HG03025 (cell line): Measurements from ENCODE around the gene TYW1.
"Not testable (repeated sequence)": the region's sequence is repeated elsewhere in the genome, so short reads cannot be mapped to it uniquely, and the experiment has no call there.

Source experiments
- ATAC-seq: cut with Tn5 transposase; IDR thresholded peaks from one replicate; pipeline ENCODE4 v1.9.1; 2021; ENCODE audit warnings: mild to moderate bottlenecking, moderate library complexity; ENCODE audit not compliant: unreplicated experiment, low FRiP score

The TYW1 gene, protein sequence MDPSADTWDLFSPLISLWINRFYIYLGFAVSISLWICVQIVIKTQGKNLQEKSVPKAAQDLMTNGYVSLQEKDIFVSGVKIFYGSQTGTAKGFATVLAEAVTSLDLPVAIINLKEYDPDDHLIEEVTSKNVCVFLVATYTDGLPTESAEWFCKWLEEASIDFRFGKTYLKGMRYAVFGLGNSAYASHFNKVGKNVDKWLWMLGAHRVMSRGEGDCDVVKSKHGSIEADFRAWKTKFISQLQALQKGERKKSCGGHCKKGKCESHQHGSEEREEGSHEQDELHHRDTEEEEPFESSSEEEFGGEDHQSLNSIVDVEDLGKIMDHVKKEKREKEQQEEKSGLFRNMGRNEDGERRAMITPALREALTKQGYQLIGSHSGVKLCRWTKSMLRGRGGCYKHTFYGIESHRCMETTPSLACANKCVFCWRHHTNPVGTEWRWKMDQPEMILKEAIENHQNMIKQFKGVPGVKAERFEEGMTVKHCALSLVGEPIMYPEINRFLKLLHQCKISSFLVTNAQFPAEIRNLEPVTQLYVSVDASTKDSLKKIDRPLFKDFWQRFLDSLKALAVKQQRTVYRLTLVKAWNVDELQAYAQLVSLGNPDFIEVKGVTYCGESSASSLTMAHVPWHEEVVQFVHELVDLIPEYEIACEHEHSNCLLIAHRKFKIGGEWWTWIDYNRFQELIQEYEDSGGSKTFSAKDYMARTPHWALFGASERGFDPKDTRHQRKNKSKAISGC

DNA sequence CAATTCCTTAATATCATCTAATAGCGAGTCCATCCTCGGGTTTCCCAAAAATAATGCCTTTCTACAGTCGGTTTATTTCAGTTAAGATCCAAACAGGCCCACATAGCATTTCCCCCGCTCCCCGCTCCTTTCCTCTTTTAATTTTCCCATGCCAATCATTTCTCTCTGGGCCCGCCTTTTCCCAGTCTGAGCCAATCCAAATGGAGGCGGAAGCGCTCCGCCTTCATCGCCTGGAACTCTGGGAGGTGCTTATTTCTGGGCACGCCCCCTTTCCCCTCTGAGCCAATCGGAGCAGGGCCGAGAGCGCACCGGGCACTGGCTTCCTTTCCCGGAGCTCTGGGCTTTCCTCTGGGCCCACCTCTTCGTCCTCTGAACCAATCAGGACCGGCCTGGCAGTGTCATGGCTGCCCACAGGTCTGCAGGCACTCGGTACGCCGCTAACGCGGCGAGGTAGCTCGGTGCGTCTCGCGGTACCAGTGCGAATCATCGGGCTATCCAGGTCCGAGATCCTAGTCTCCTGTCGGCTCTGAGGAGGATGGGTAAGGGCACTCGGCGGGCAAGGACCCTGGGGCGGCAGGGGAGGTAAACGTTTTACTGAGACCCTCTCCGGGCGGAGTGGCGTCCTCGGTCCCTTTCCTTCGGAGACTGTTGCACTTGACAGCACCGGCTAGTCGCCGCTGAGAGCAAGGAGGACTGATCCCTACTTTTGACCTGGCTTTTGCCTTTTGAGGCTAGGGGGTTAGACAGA, at the start of gene TYW1:
Gene TYW1, plus strand, starts transcription at position 390 of the 748 bp plus-strand sequence. Its CDS starts 146 bp downstream, at position 536.
- peak; percentile 91 for ATAC-seq

DNA sequence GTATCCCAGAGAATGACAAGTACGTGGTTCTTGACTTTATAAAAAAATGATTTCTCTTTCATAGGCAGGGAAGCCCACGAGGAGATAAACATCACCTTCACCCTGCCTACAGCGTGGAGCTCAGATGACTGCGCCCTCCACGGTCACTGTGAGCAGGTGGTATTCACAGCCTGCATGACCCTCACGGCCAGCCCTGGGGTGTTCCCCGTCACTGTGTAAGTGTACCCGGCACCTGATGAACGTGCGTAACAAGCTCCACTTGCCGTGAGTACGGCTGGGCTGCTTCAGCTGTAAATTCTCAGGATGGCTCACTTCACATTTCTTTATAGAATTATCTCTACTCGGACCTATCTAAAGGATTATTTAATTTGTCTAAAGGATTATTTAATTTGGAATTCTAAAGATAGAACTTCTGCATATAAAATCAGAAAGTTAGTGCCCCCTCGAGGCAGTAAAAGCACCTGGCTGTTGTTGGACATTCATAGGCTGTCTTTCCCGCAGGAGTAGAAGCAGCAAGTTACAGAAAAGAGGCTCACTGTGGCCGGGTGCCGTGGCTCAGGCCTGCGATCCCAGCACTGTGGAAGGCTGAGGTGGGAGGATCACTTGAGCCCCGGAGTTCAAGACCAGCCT, 48.0 kb upstream of the TYW1 start:
- no peak for ATAC-seq

DNA sequence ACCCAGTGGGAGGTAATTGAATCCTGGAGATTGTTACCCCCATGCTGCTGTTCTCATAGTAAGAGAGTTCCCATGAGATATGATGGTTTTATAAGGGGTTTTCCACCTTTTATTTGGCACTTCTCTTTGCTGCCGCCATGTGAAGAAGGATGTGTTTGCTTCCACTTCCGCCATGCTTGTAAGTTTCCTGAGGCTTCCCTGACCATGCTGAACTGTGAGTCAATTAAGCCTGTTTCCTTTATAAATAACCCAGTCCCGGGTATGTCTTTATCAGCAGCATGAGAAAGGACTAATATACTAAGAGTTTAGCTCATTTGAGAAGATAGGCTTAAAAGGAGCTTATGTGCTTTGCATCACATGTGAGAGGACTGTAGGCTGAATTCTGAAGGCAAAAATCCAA, 46.3 kb upstream of the TYW1 start:
- no peak for ATAC-seq

DNA sequence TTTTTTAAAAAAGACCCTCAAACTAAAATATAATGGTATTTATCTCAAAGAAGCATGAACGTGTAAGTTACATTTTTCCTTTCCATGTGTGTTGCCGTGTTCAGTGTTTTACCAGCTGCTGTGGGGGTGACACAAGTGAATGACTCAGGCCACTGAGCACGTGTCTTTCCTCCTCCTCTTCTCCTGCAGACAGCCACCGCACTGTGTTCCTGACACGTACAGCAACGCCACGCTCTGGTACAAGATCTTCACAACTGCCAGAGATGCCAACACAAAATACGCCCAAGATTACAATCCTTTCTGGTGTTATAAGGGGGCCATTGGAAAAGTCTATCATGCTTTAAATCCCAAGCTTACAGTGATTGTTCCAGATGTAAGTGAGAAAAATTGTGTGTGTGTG, 45.9 kb upstream of the TYW1 start:
- ATAC-seq, result no peak

DNA sequence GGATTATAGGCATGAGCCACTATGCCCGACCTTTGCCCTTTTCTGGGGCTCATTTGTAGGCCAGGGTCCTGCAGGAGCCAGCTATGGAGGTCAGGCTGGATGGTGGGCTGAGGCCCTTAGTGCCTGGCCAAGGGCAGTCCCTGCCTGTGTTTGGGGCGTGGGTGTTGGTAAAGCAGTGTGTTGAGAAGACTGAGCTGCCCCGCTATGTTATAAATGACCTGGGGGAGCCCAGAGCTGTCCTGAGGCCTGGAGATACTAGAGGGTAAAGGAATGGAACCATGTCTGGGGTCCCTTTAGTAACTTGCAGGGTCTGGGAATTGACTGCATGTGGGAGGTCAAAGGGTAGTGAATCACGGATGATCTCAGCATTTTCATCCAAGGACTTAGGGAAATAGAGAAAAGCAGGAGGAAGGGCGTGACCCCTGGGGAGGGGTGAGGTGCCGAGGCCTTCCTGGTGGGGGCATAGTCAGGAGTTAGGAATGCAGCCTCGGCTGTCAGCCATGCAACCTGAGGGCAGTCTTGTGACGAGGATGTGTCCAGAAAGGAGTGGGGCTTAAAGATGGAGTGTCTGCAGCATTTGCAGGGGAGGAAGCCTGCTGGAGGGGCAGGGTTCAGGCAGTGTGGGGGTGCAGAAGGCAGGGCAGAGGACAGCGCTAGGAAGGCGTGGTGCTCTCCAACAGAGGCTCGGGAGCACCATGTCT, 44.1 kb upstream of the TYW1 start:
- no peak for ATAC-seq

DNA sequence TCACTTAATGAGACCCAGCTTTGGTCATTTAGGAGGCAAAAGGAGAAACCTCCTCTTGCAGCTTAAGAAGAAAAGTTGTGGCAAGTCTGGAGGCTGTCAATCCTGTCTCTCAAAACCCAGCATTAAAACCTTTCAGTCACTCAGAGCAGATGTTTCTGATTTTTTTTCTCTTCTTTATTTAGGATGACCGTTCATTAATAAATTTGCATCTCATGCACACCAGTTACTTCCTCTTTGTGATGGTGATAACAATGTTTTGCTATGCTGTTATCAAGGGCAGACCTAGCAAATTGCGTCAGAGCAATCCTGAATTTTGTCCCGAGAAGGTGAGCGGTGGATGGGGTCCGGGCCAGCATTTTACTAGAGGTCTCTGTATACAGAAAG, 43.6 kb upstream of the TYW1 start:
- no peak for ATAC-seq

DNA sequence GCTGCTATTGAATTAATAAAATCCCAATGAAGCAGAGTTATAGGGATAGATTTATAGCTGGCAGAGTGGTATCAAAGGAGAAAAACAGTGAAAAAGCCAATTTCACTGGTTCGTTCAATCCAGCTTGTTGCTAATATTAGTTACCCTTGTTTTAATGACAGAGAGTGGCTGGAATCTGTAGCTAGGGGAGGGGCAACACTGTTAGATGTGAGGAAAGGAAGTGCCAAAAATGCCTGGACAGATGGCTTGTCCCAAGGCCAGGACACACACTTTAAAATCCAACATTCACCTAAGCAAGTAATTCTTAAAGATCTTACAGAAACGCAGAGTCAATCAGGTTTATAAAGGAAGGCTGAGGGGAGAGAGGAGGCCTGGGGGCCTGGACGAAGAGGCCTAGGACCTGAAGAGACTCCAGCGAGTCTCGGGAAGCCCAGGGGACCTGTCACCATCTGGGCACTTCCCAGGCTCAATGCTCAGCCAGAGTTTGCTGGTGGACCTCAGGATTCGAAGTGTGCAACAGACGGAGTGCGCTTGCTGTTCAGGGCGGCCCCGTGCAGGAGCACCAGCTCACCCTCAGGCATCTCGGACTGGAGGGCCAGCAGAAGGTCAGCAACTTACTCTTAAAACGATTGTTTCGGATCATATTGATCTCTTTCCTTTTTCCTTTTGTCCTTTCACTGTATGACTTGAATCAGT, 38.9 kb upstream of the TYW1 start:
- no peak for ATAC-seq

DNA sequence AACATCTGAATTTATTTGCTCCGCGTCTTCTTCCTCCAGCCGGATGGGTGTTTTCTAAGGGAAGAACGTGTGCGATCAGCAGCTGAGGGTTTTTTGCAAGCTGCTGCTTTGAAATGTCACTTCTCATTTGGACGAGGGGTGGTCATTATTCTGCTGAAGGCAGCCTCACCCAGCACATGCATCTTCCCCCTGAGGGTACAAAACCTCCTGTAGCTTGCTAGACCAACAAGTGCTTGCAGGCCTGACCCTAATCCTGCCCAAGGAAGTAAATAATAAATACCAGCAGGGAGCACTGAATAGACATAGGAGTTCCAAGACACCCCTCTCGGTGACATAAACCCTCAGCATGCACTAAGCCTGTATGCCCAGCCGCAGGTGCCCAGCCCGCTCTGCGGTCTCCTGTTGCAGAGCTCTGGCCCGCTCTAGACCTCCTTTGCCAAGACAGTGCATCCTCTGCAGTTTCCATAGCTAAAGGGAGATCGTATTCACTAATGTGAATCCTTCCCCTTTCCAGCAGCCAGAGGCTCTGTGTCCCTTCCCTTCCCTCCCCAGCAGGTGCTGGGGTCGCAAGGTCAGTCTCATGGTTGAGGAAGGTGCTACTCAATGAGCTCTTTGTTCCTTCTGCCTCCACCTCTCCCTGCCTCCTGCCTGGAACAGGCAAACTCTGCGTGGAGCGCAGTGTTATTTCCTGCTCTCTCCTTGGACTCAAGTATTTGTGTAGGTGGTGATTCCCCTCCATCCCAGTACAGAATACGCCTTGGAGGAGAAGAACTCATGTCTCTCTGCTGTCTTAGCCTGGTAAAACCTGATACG, 37.9 kb upstream of the TYW1 start:
- ATAC-seq, result no peak

DNA sequence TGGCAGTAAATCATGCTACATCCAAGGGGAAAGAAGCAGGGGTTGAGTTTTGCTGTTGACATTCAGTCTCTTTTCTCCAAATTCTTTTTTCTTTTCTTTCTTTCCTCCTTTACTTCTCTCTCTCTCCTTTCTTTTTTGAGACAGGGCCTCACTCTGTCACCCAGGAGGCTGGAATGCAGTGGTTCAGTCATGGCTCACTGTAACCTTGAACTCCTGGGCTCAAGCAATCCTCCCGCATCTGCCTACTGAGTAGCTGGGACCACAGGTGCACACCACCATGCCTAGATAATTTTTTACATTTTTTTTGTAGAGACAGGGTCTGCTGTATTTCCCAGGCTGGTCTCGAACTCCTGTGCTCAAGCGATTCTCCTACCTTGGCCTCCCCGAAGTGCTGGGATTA, 36.4 kb upstream of the TYW1 start:
- no peak for ATAC-seq

DNA sequence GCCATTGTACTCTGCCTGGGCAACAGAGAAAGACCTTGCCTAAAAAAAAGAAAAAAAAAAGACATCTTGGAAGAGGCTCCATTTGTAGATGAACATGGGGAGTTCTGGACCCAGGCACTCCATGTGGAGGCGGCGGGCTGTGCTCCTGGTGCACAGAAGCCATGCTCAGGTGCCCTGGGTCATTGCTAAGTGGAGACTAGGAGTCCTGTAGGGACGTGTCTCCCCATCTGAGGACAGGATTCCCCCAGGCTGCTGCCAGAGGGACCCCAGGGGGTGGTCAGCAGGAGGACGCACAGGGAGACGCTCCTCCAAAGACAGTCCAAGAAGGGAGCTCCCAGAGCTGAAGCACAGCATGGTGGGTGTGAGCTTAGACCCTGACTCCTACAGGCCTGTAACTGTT, 35.5 kb upstream of the TYW1 start:
- no peak for ATAC-seq

DNA sequence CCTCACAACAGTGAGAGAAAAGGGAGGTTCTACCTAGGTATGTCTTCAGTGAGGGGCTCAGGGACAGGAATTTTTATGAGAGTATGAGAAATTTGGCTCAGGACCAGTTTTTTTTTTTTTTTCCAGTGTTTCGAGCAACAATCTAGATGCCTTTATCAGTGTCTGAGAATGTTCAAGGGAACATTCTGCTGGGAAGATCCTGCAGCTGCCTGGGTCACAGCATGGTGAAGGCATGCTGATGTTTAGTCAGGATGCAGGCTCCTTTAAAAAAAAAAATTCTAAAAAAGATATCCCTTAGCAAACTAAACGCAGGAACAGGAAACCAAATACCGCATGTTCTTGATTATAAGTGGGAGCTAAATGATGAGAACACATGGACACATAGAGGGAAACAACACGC, 32.2 kb upstream of the TYW1 start:
- ATAC-seq, result no peak

DNA sequence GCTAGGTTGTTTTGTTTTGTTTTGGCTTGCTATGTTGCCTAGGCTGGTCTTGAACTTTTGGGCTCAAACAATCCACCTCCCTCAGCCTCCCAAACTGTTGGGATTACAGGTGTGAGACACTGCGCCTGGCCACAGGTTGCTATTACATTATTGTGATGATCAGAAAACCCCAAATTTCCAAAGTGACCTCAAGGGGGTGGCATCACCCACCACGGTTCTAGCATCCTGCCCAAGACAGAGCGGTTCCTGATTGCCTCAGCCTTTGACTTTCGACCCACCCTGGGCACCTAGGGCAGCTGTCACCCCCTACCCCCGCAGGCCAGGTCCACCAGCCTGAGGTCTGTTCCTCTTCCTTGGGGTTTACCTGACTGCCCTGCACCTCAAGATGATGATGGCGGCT, 29.6 kb upstream of the TYW1 start:
- no peak for ATAC-seq

DNA sequence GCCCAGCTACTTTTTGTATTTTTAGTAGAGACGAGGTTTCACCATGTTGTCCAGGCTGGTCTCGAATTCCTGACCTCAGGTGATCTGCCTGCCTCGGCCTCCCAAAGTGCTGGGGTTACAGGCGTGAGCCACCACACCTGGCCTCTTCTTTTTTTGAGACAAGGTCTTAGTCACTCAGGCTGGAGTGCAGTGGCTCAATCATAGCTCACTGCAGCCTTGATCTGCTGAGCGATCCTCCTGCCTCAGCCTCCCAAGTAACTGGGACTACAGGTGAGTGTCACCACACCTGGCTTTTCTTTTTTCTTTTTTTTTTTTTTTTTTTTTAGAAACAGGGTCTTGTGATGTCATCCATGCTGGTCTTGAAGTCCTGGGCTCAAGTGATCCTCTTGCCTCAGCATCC, 27.6 kb upstream of the TYW1 start:
- ATAC-seq, result not testable (repeated sequence)

DNA sequence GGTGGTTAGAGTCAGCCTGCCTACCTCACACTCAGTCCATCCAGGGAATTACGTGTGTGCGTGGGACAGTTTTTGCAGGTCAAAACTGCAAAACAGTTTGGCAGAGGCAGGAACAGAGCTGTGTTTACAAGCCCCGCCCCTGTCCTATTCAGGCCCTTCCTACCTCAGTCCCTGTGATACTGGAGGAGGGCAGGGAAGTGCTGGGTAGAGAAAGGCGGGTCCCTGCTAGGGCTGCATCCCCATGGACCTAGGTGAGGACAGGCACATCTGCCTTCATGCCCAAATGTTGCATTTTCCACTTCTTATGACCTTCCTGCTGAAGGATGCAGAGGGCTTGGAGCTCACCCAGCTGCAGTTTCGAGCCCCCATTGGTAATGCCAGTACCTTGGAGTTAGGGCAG, 26.3 kb upstream of the TYW1 start:
- ATAC-seq, result no peak

DNA sequence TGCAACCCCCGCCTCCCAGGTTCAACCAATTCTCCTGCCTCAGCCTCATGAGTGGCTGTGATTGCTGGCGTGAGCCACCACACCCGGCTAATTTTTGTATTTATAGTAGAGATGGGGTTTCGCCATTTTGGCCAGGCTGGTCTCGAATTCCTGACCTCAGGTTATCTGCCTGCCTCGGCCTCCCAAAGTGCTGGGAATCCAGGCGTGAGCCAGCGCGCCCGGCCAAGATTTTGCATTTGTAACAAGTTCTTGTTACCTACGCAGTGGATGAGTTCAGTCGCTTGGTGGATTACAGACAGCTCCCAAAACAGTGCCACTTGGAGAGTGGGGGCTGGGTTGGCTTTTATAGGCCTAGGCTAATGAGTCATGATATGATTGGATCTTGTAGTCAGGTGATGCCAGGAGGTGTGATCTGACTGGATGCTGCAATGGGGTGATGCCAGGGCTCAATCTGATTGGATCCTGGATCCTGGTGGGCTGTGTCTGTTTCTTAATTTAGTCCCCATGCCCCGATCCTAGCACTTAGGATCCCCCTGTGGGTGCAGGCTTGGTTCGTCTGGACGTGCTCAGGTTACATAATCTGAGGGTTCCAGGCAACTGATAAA, 21.5 kb upstream of the TYW1 start:
- ATAC-seq, result no peak

DNA sequence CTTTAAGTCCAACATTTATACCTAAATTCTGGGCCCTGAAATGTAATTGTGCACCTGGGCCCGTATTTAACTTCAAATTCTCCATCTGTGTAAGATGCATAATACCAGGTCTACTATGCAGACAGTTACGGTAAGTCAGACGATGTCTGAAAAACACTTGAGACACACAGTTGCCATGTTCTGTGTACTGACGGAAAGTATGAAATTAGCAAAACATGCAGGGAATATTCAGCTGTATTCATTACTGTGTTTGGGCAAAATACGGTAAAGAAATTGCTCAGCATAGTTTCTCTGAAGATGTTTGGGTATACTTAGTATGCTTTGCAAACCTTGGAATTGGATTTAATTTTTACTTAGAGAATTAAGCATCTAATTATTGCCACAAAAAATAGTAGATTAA, 18.3 kb upstream of the TYW1 start:
- ATAC-seq, result not testable (repeated sequence)

DNA sequence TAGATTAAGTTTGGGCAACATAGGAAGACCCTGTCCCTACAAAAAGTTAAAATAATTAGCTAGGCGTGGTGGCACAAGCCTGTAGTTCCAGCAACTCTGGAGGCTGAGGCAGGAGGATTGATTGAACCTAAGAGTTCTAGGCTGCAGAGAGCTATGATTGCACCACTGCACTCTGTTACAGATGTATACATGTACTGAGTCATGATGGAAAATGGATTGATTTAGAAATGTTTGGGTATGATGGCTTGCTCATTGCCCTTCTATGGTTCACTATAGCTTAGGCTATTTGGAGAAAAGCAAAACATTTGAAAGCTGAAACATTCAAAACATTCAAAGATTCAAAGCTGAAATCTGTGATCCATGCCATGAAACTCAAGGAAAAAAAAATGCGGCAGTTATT, 17.6 kb upstream of the TYW1 start:
- ATAC-seq, result not testable (repeated sequence)

DNA sequence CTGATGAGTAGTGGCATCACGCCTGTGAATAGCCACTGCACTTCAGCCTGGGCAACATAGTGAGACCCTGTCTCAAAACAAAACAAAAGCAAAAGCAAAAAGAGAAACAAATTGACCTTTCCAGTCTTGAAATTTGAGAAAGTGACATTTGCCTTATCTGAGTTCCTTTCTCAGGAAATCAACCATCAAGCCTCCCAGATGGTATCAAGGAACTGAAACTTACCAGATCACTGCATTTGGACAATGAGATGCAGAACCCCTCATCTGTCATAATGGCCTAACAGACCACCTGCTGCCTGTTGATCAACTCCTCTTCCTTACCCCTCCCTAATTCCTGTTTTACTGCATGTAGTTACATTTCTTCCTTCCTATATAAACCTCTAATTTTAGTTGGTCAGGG, 16.3 kb upstream of the TYW1 start:
- not testable (repeated sequence) for ATAC-seq
